IMR-90 (cell line): Measurements from ENCODE around the gene TBX3. TPM values are rescaled to one million over a fixed set of nuclear protein-coding genes. Genes with fewer than 3 reads are reported as not detected.
A peak's percentile ranks its signal among the peaks of the same experiment; 100 is the strongest.

Experiments used
- ATAC-seq: fragments of 200-7000 bp; cut with Tn5 transposase; 2 replicates; pipeline ENCODE4 v1.9.1; 2020; ENCODE audit warnings: low read depth, mild to moderate bottlenecking, moderate library complexity
- BruUV-seq: library from RNA; stranded (reverse); fragments of 400-500 nt; replicated peaks from 2 replicates; lab custom pipeline; 2021; lab: Mats Ljungman, UMichigan
- CTCF ChIA-PET: fragments of 300-600 bp; formaldehyde crosslinking; extraction: SDS; loops from one replicate; lab custom pipeline; 2021; ENCODE audit warnings: antibody characterized with exemption; lab: Yijun Ruan, JAX
- POLR2A ChIA-PET: fragments of 300-600 bp; sonication (Branson Sonifier 250); formaldehyde crosslinking; loops from one replicate; lab custom pipeline; 2022; ENCODE audit warnings: antibody characterized with exemption; ENCODE audit not compliant: unreplicated experiment; lab: Charles Lee
- DNase-seq: peaks from one replicate; pipeline ENCODE4 v3.0.0; 2013
- H2AFZ ChIP-seq: replicated peaks from 2 replicates; pipeline ENCODE3; 2013; ENCODE audit warnings: low read length, mild to moderate bottlenecking; ENCODE audit not compliant: poor library complexity
- H2AK5ac ChIP-seq: 2 replicates; pipeline ENCODE4 v1.6.1; 2013; ENCODE audit warnings: low read depth, low read length, inconsistent platforms
- H2AK9ac ChIP-seq: replicated peaks from 2 replicates; pipeline ENCODE3; 2013; ENCODE audit warnings: mild to moderate bottlenecking, low read depth, low read length, moderate library complexity; ENCODE audit not compliant: poor library complexity
- H2BK120ac ChIP-seq: 2 replicates; pipeline ENCODE4 v1.6.1; 2013; ENCODE audit warnings: low read depth, low read length, inconsistent platforms
- H2BK15ac ChIP-seq: 3 replicates; pipeline ENCODE4 v1.6.1; 2013; ENCODE audit warnings: low read depth, low read length, inconsistent platforms
- H2BK20ac ChIP-seq: 2 replicates; pipeline ENCODE4 v1.6.1; 2013; ENCODE audit warnings: low read depth, mild to moderate bottlenecking, inconsistent platforms, low read length, moderate library complexity
- H2BK5ac ChIP-seq: 2 replicates; pipeline ENCODE4 v1.6.1; 2013; ENCODE audit warnings: mild to moderate bottlenecking, low read depth, low read length, inconsistent platforms; ENCODE audit not compliant: poor library complexity, severe bottlenecking
- H3K14ac ChIP-seq: replicated peaks from 2 replicates; pipeline ENCODE4 v1.6.1; 2013; ENCODE audit warnings: low read depth, low read length, inconsistent platforms
- H3K18ac ChIP-seq: 2 replicates; pipeline ENCODE4 v1.6.1; 2013; ENCODE audit warnings: low read depth, low read length, control low read depth
- H3K23ac ChIP-seq: 2 replicates; pipeline ENCODE4 v1.6.1; 2013; ENCODE audit warnings: low read depth, low read length, inconsistent platforms
- H3K27ac ChIP-seq: 2 replicates; pipeline ENCODE4 v1.5.1; 2013; ENCODE audit warnings: mild to moderate bottlenecking, control low read depth, low read length; ENCODE audit not compliant: insufficient read depth
- H3K27me3 ChIP-seq: 2 replicates; pipeline ENCODE4 v1.6.1; 2013; ENCODE audit warnings: low read length; ENCODE audit not compliant: control insufficient read depth, insufficient read depth
- H3K36me3 ChIP-seq: 2 replicates; pipeline ENCODE4 v1.6.1; 2013; ENCODE audit warnings: low read length, mixed read lengths; ENCODE audit not compliant: control insufficient read depth, insufficient read depth
- H3K4ac ChIP-seq: 2 replicates; pipeline ENCODE4 v1.6.1; 2013; ENCODE audit warnings: low read depth, low read length, inconsistent platforms
- H3K4me1 ChIP-seq: 2 replicates; pipeline ENCODE4 v1.6.1; 2013; ENCODE audit warnings: low read length, mixed read lengths; ENCODE audit not compliant: control insufficient read depth, insufficient read depth
- H3K4me2 ChIP-seq: 2 replicates; pipeline ENCODE4 v1.6.1; 2013; ENCODE audit warnings: low read depth, mild to moderate bottlenecking, control low read depth, low read length, moderate library complexity
- H3K4me3 ChIP-seq: 2 replicates; pipeline ENCODE4 v1.5.1; 2013; ENCODE audit warnings: low read depth, mild to moderate bottlenecking, control low read depth, low read length, moderate library complexity; ENCODE audit not compliant: insufficient read depth
- H3K56ac ChIP-seq: 2 replicates; pipeline ENCODE4 v1.6.1; 2013; ENCODE audit warnings: low read length, inconsistent platforms; ENCODE audit not compliant: insufficient read depth; ENCODE audit errors: extremely low read depth
- H3K79me1 ChIP-seq, 2 experiments: 2 replicates each; pipeline ENCODE4 v1.6.1; 2013; ENCODE audit warnings: low read length in 2 of 2, inconsistent platforms in 1 of 2, low read depth in 1 of 2
- H3K9ac ChIP-seq: 2 replicates; pipeline ENCODE4 v1.6.1; 2013; ENCODE audit warnings: low read depth, low read length, control low read depth
- H3K9me1 ChIP-seq: 2 replicates; pipeline ENCODE4 v1.6.1; 2013; ENCODE audit warnings: low read length, inconsistent platforms; ENCODE audit not compliant: insufficient read depth
- H3K9me3 ChIP-seq: 2 replicates; pipeline ENCODE4 v1.6.1; 2013; ENCODE audit warnings: low read length; ENCODE audit not compliant: control insufficient read depth, insufficient read depth
- H4K20me1 ChIP-seq: 2 replicates; pipeline ENCODE4 v1.6.1; 2013; ENCODE audit warnings: low read length, inconsistent platforms; ENCODE audit not compliant: insufficient read depth
- H4K5ac ChIP-seq: 2 replicates; pipeline ENCODE4 v1.6.1; 2013; ENCODE audit warnings: mild to moderate bottlenecking, low read depth, low read length, control low read depth
- H4K8ac ChIP-seq, 2 experiments: 2 replicates each; pipeline ENCODE4 v1.6.1; 2013; ENCODE audit warnings: low read depth in 2 of 2, low read length in 2 of 2, control low read depth in 1 of 2, inconsistent platforms in 1 of 2
- H4K91ac ChIP-seq: 2 replicates; pipeline ENCODE4 v1.6.1; 2013; ENCODE audit warnings: low read depth, low read length, inconsistent platforms; ENCODE audit not compliant: insufficient read depth
- BHLHE40 ChIP-seq: fragments of 150-350 bp; IDR thresholded peaks from 2 replicates; pipeline ENCODE4 v1.6.1; 2016; ENCODE audit warnings: mild to moderate bottlenecking, low read depth, low read length
- CHD1 ChIP-seq: IDR thresholded peaks from 2 replicates; pipeline ENCODE4 v1.6.1; 2012; ENCODE audit warnings: low read depth, low read length, improper control_type of control experiment
- MAFK ChIP-seq: IDR thresholded peaks from 2 replicates; pipeline ENCODE4 v1.6.1; 2012; ENCODE audit warnings: low read depth, low read length, improper control_type of control experiment
- MXI1 ChIP-seq: IDR thresholded peaks from 2 replicates; pipeline ENCODE4 v1.6.1; 2012; ENCODE audit warnings: low read depth, mild to moderate bottlenecking, low read length, moderate library complexity, borderline replicate concordance
- NFE2L2 ChIP-seq: fragments of 150-350 bp; IDR thresholded peaks from 2 replicates; pipeline ENCODE4 v1.6.1; 2016; ENCODE audit warnings: low read depth, mild to moderate bottlenecking, low read length
- RCOR1 ChIP-seq: IDR thresholded peaks from 2 replicates; pipeline ENCODE4 v1.6.1; 2012; ENCODE audit warnings: mild to moderate bottlenecking, low read length, improper control_type of control experiment; ENCODE audit not compliant: insufficient replicate concordance
- SMC3 ChIP-seq: fragments of 150-350 bp; IDR thresholded peaks from 2 replicates; pipeline ENCODE4 v1.6.1; 2016; ENCODE audit warnings: low read depth, mild to moderate bottlenecking, antibody characterized with exemption, low read length, moderate library complexity
- WGBS, 2 experiments: methylation state at CpG; one replicate each; pipeline versions ENCODE4 v1.1.5 to v1.1.7; 2013; ENCODE audit warnings: missing lambda C conversion rate in 2 of 2; ENCODE audit not compliant: insufficient read length in 1 of 2; ENCODE audit errors: extremely low coverage in 2 of 2; 5-methylcytosine and 5-hydroxymethylcytosine counted together
- dilution Hi-C: fragments of 300-500 bp; cut with HindIII; formaldehyde crosslinking; loops from one replicate; pipeline ENCODE4 v1.14.3; 2018; ENCODE audit warnings: low sequenced_read_pairs; ENCODE audit not compliant: unreplicated experiment
- in situ Hi-C: fragments of 300-500 bp; cut with MboI; formaldehyde crosslinking; loops from 3 replicates; pipeline ENCODE4 v1.14.3; 2019; ENCODE audit warnings: low sequenced_read_pairs, inconsistent platforms, mixed read lengths
- intact Hi-C: fragments of 100-400 bp; cut with micrococcal nuclease; formaldehyde crosslinking; loops from 2 replicates; pipeline ENCODE4 v1.10.0; 2022
- polyA plus RNA-seq, 3 experiments: library from polyadenylated mRNA; depleted of rRNA; stranded (reverse); fragments of >200 nt; gene quantifications; 2 replicates each; pipeline ENCODE4 v1.2.3, GENCODE V29; 2012; ENCODE audit warnings: low replicate concordance in 1 of 3
- total RNA-seq: library from RNA; depleted of rRNA; stranded (reverse); fragments of >200 nt; gene quantifications from 2 replicates; pipeline ENCODE4 v1.2.3, GENCODE V29; 2012
- TF ChIP-seq, protein P1 (sequence below): conservative IDR thresholded peaks from 2 replicates; pipeline ENCODE4 v1.5.1; 2012; ENCODE audit warnings: mild to moderate bottlenecking, low read depth, low read length, improper control_type of control experiment
- TF ChIP-seq, protein P2 (sequence below): fragments of 150-350 bp; IDR thresholded peaks from 2 replicates; pipeline ENCODE4 v1.6.1; 2017; ENCODE audit warnings: mild to moderate bottlenecking, antibody characterized with exemption, low read length, low read depth
- TF ChIP-seq, protein P3 (sequence below): fragments of 150-350 bp; IDR thresholded peaks from 2 replicates; pipeline ENCODE4 v1.6.1; 2016; ENCODE audit warnings: low read depth, mild to moderate bottlenecking, low read length, moderate library complexity, borderline replicate concordance

TBX3 gene
- total and polyA plus RNA-seq, 2 of the 4 experiments (the other 2 are of a cell fraction), result 15.8 to 44.9 TPM

- Histone ChIP-seq H3K9me3 (no peaks in the 10 kb centered on the region), H3K79me1 (peaks cover 21 to 54% of the 10 kb centered on the region in 2 experiments), H2BK5ac (peak overlapping the region; percentile 49), H4K8ac (peak overlapping the region; percentile 69 to 87), H2BK15ac (peak overlapping the region; percentile 82), H2BK20ac (peak overlapping the region; percentile 44), H3K36me3 (no peaks in the 10 kb centered on the region), H2AK5ac (peak overlapping the region; percentile 95), H3K18ac (peak overlapping the region; percentile 84), H2BK120ac (peak overlapping the region; percentile 93), H4K91ac (peak overlapping the region; percentile 96), H3K14ac (peak overlapping the region; percentile 96), H3K4me2 (peak overlapping the region; percentile 96), H3K9ac (peak overlapping the region; percentile 85), H3K23ac (peak overlapping the region; percentile 95), H2AFZ (peak overlapping the region; percentile 83), H3K4me1 (peaks cover 31% of the 10 kb centered on the region), H3K27me3 (no peaks in the 10 kb centered on the region), H2AK9ac (peak overlapping the region; percentile 83), H3K27ac (peak overlapping the region; percentile 62), H3K56ac (peak overlapping the region; percentile 62; the same call in 1 of the 2 replicates), H4K5ac (peak overlapping the region; percentile 98), H4K20me1 (no peaks in the 10 kb centered on the region), H3K4me3 (no peak overlapping the region), H3K4ac (peak overlapping the region; percentile 97), H3K9me1 (peaks cover 4% of the 10 kb centered on the region)
- DNase-seq (no peak), ATAC-seq (no peak)
- 71% methylated on average over 1 of the region's 6 CpGs; no CpG with 5 or more reads in 1 of the 2 experiments for WGBS, 2 experiments
- in situ Hi-C loops, result no loop called here
- dilution Hi-C loops, result no loop called here
- CTCF ChIA-PET, result no interaction called here
- TF ChIP-seq NFE2L2, result no peak
- TF ChIP-seq MAFK, result no peak
- TF ChIP-seq SMC3, result no peak
- TF ChIP-seq CHD1, result no peak
- TF ChIP-seq, protein P1, sequence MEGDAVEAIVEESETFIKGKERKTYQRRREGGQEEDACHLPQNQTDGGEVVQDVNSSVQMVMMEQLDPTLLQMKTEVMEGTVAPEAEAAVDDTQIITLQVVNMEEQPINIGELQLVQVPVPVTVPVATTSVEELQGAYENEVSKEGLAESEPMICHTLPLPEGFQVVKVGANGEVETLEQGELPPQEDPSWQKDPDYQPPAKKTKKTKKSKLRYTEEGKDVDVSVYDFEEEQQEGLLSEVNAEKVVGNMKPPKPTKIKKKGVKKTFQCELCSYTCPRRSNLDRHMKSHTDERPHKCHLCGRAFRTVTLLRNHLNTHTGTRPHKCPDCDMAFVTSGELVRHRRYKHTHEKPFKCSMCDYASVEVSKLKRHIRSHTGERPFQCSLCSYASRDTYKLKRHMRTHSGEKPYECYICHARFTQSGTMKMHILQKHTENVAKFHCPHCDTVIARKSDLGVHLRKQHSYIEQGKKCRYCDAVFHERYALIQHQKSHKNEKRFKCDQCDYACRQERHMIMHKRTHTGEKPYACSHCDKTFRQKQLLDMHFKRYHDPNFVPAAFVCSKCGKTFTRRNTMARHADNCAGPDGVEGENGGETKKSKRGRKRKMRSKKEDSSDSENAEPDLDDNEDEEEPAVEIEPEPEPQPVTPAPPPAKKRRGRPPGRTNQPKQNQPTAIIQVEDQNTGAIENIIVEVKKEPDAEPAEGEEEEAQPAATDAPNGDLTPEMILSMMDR, result no peak
- TF ChIP-seq, protein P2, sequence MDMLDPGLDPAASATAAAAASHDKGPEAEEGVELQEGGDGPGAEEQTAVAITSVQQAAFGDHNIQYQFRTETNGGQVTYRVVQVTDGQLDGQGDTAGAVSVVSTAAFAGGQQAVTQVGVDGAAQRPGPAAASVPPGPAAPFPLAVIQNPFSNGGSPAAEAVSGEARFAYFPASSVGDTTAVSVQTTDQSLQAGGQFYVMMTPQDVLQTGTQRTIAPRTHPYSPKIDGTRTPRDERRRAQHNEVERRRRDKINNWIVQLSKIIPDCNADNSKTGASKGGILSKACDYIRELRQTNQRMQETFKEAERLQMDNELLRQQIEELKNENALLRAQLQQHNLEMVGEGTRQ, result no peak
- no peak for TF ChIP-seq BHLHE40
- no peak for TF ChIP-seq MXI1
- TF ChIP-seq, protein P3, sequence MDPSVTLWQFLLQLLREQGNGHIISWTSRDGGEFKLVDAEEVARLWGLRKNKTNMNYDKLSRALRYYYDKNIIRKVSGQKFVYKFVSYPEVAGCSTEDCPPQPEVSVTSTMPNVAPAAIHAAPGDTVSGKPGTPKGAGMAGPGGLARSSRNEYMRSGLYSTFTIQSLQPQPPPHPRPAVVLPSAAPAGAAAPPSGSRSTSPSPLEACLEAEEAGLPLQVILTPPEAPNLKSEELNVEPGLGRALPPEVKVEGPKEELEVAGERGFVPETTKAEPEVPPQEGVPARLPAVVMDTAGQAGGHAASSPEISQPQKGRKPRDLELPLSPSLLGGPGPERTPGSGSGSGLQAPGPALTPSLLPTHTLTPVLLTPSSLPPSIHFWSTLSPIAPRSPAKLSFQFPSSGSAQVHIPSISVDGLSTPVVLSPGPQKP, result no peak
- no peak for TF ChIP-seq RCOR1
- intact Hi-C loops, result no loop called here
- POLR2A ChIA-PET, result interaction anchor here (0.6 to 1.0 kb wide), 2 partner anchors 53 to 75 kb away, joined by 3 to 6 read pairs; no protein-coding TSS in a partner anchor
- no TSS peak for BruUV-seq
These were observed 7.2 kb upstream of the TBX3 start for GRCh38 chr12:114691196-114691595.
